ENCODE measurements around the gene GATAD2B.

The GATAD2B gene

GRCh38 chr1:153886127-153886526 lies 36.6 kb downstream of the GATAD2B start:
- H3K36me3 ChIP-seq (ENCODE audit: insufficient read depth, low read length), result peaks cover 36% of the 10 kb centered on the region; the same call in 1 of the 2 replicates

GRCh38 chr1:153883223-153883622 lies 39.5 kb downstream of the GATAD2B start:
- Histone ChIP-seq H4K20me1 (ENCODE audit: insufficient read depth, low read length, poor library complexity, severe bottlenecking) (peaks cover 72% of the 10 kb centered on the region), H3K4me3 (ENCODE audit: low read length, poor library complexity, severe bottlenecking) (no peak overlapping the region), H3K36me3 (ENCODE audit: insufficient read depth, low read length) (peaks cover 15% of the 10 kb centered on the region; the same call in 1 of the 2 replicates), H3K9me2 (replicated peaks; ENCODE audit: low read depth, low read length) (no peaks in the 10 kb centered on the region), H3K27me3 (ENCODE audit: insufficient read depth, low read length, poor library complexity, severe bottlenecking) (no peaks in the 10 kb centered on the region), H3K9ac (ENCODE audit: low read depth, low read length, poor library complexity, severe bottlenecking) (no peak overlapping the region), H3F3A (ENCODE audit: low read depth) (no peaks in the 10 kb centered on the region), H3K4me1 (ENCODE audit: insufficient read depth, low read length, poor library complexity, severe bottlenecking) (peaks cover 22% of the 10 kb centered on the region), H2AFZ (ENCODE audit: low read length) (no peak overlapping the region), H3K79me2 (ENCODE audit: insufficient read depth, low read length) (peaks cover 97% of the 10 kb centered on the region), H3K9me3 (ENCODE audit: insufficient read depth, low read depth, low read length) (no peaks in the 10 kb centered on the region), H3K4me2 (ENCODE audit: low read depth, low read length, poor library complexity, severe bottlenecking) (no peak overlapping the region)
- TF ChIP-seq EZH2phosphoT487 (IDR thresholded peaks at IDR 0.05; ENCODE audit: borderline replicate concordance), result no peak
- no peak for TF ChIP-seq CTCF (conservative IDR thresholded peaks at IDR 0.05; ENCODE audit: low read length)

More at GRCh38 chr1:153886127-153886526, 36.6 kb downstream of the GATAD2B start:
- Histone ChIP-seq H2AFZ (ENCODE audit: low read length) (no peak overlapping the region), H4K20me1 (ENCODE audit: insufficient read depth, low read length, poor library complexity, severe bottlenecking) (peaks cover 66% of the 10 kb centered on the region), H3K9me2 (replicated peaks; ENCODE audit: low read depth, low read length) (no peaks in the 10 kb centered on the region), H3K4me3 (ENCODE audit: low read length, poor library complexity, severe bottlenecking) (no peak overlapping the region), H3K27me3 (ENCODE audit: insufficient read depth, low read length, poor library complexity, severe bottlenecking) (no peaks in the 10 kb centered on the region), H3K4me2 (ENCODE audit: low read depth, low read length, poor library complexity, severe bottlenecking) (no peak overlapping the region), H3F3A (ENCODE audit: low read depth) (no peaks in the 10 kb centered on the region), H3K9me3 (ENCODE audit: insufficient read depth, low read depth, low read length) (no peaks in the 10 kb centered on the region), H3K79me2 (ENCODE audit: insufficient read depth, low read length) (peaks cover 97% of the 10 kb centered on the region), H3K4me1 (ENCODE audit: insufficient read depth, low read length, poor library complexity, severe bottlenecking) (peaks cover 17% of the 10 kb centered on the region), H3K9ac (ENCODE audit: low read depth, low read length, poor library complexity, severe bottlenecking) (no peak overlapping the region)
- TF ChIP-seq CTCF (conservative IDR thresholded peaks at IDR 0.05; ENCODE audit: low read length) (no peak), EZH2phosphoT487 (IDR thresholded peaks at IDR 0.05; ENCODE audit: borderline replicate concordance) (no peak)

- Histone ChIP-seq H3K4me1 (ENCODE audit: insufficient read depth, low read length, poor library complexity, severe bottlenecking) (peaks cover 22% of the 10 kb centered on the region), H2AFZ (ENCODE audit: low read length) (no peak overlapping the region), H3K27me3 (ENCODE audit: insufficient read depth, low read length, poor library complexity, severe bottlenecking) (no peaks in the 10 kb centered on the region), H3K4me3 (ENCODE audit: low read length, poor library complexity, severe bottlenecking) (no peak overlapping the region), H3K9ac (ENCODE audit: low read depth, low read length, poor library complexity, severe bottlenecking) (peak overlapping the region; percentile 13), H3K9me3 (ENCODE audit: insufficient read depth, low read depth, low read length) (no peaks in the 10 kb centered on the region), H4K20me1 (ENCODE audit: insufficient read depth, low read length, poor library complexity, severe bottlenecking) (peaks cover 76% of the 10 kb centered on the region), H3K9me2 (replicated peaks; ENCODE audit: low read depth, low read length) (no peaks in the 10 kb centered on the region), H3F3A (ENCODE audit: low read depth) (no peaks in the 10 kb centered on the region), H3K36me3 (ENCODE audit: insufficient read depth, low read length) (peaks cover 14% of the 10 kb centered on the region; the same call in 1 of the 2 replicates), H3K4me2 (ENCODE audit: low read depth, low read length, poor library complexity, severe bottlenecking) (peak overlapping the region; percentile 20), H3K79me2 (ENCODE audit: insufficient read depth, low read length) (peaks cover 97% of the 10 kb centered on the region)
- TF ChIP-seq EZH2phosphoT487 (IDR thresholded peaks at IDR 0.05; ENCODE audit: borderline replicate concordance) (no peak), CTCF (conservative IDR thresholded peaks at IDR 0.05; ENCODE audit: low read length) (no peak)
Measured at GRCh38 chr1:153882296-153882912, 40.4 kb downstream of the GATAD2B start.

All from Loucy (cell line).